Neural cell (in vitro differentiated cells): ENCODE data around the gene PXDN. TPM values are rescaled to one million over a fixed set of nuclear protein-coding genes. Genes with fewer than 3 reads are reported as not detected.

ENCODE experiments used
- H2AFZ ChIP-seq: fragments of 200-600, 300-800 bp; sonication (generic), shearing (Covaris generic); 2 replicates; pipeline ENCODE4 v1.6.0; 2014; ENCODE audit warnings: low read depth, mild to moderate bottlenecking, antibody characterized with exemption, low read length, moderate library complexity
- H3F3A ChIP-seq: fragments of 200-600 bp; shearing (Covaris generic); 2 replicates; pipeline ENCODE4 v1.6.1; 2016; ENCODE audit warnings: mild to moderate bottlenecking, moderate library complexity, mixed read lengths, antibody characterized with exemption, low read length; ENCODE audit not compliant: insufficient read depth, poor library complexity, severe bottlenecking
- H3K27ac ChIP-seq: fragments of 200-600, 300-800 bp; sonication (generic), shearing (Covaris generic); 2 replicates; pipeline ENCODE4 v1.5.1; 2014; ENCODE audit warnings: mild to moderate bottlenecking, low read length, moderate library complexity
- H3K27me3 ChIP-seq: fragments of 300-800, 200-600 bp; sonication (generic), shearing (Covaris generic); 2 replicates; pipeline ENCODE4 v1.6.0; 2014; ENCODE audit warnings: mild to moderate bottlenecking, low read depth, low read length, moderate library complexity; ENCODE audit not compliant: insufficient read depth
- H3K36me3 ChIP-seq: fragments of 300-800, 200-600 bp; sonication (generic), shearing (Covaris generic); 2 replicates; pipeline ENCODE4 v1.5.1; 2014; ENCODE audit warnings: mild to moderate bottlenecking, antibody characterized with exemption, low read length, moderate library complexity; ENCODE audit not compliant: insufficient read depth
- H3K4me2 ChIP-seq: fragments of 300-800, 200-600 bp; sonication (generic), shearing (Covaris generic); 2 replicates; pipeline ENCODE4 v1.6.0; 2014; ENCODE audit warnings: mild to moderate bottlenecking, low read length
- H3K4me3 ChIP-seq: fragments of 300-800, 200-600 bp; sonication (generic), shearing (Covaris generic); 2 replicates; pipeline ENCODE4 v1.5.1; 2014; ENCODE audit warnings: mild to moderate bottlenecking, low read length, moderate library complexity
- H3K79me2 ChIP-seq: fragments of 200-600 bp; shearing (Covaris generic); replicated peaks from 2 replicates; pipeline ENCODE4 v1.6.0; 2014; ENCODE audit warnings: mild to moderate bottlenecking, low read length, moderate library complexity; ENCODE audit not compliant: insufficient read depth
- H3K9ac ChIP-seq: fragments of 300-800, 200-600 bp; sonication (generic), shearing (Covaris generic); 2 replicates; pipeline ENCODE4 v1.6.1; 2016; ENCODE audit warnings: mild to moderate bottlenecking, low read length, mixed read lengths
- H3K9me2 ChIP-seq: fragments of 200-600 bp; shearing (Covaris generic); 2 replicates; pipeline ENCODE4 v1.6.1; 2016; ENCODE audit warnings: mild to moderate bottlenecking, low read length, mixed read lengths; ENCODE audit not compliant: insufficient read depth
- H3K9me3 ChIP-seq: fragments of 200-600, 300-800 bp; sonication (generic), shearing (Covaris generic); 2 replicates; pipeline ENCODE4 v1.6.1; 2016; ENCODE audit warnings: mild to moderate bottlenecking, mixed run types, low read length, moderate library complexity, mixed read lengths
- H4K20me1 ChIP-seq: fragments of 200-600 bp; shearing (Covaris generic); 2 replicates; pipeline ENCODE4 v1.6.1; 2016; ENCODE audit warnings: mild to moderate bottlenecking, mixed run types; ENCODE audit not compliant: insufficient read depth
- EP300 ChIP-seq: fragments of 450-650 bp; conservative IDR thresholded peaks from 2 replicates; pipeline ENCODE4 v1.6.1; 2014; ENCODE audit warnings: antibody characterized with exemption, mild to moderate bottlenecking, moderate library complexity; ENCODE audit not compliant: poor library complexity, severe bottlenecking
- EZH2 ChIP-seq: fragments of 200-600, 300-800 bp; shearing (Covaris generic), sonication (generic); IDR thresholded peaks from 2 replicates; pipeline ENCODE4 v1.6.1; 2014; ENCODE audit warnings: antibody characterized with exemption, low read length, borderline replicate concordance, mild to moderate bottlenecking; ENCODE audit not compliant: insufficient read depth, poor library complexity, severe bottlenecking
- MXI1 ChIP-seq: fragments of 450-650 bp; conservative IDR thresholded peaks from 2 replicates; pipeline ENCODE4 v1.6.1; 2014; ENCODE audit warnings: antibody characterized with exemption, mild to moderate bottlenecking; ENCODE audit not compliant: poor library complexity, severe bottlenecking
- POLR2AphosphoS5 ChIP-seq: IDR thresholded peaks from 2 replicates; pipeline ENCODE4 v1.6.1; 2012
- RAD21 ChIP-seq: fragments of 450-650 bp; conservative IDR thresholded peaks from 2 replicates; pipeline ENCODE4 v1.6.1; 2014; ENCODE audit warnings: antibody characterized with exemption, mild to moderate bottlenecking, moderate library complexity
- SMC3 ChIP-seq: fragments of 450-650 bp; conservative IDR thresholded peaks from 2 replicates; pipeline ENCODE4 v1.6.1; 2014; ENCODE audit warnings: antibody characterized with exemption, mild to moderate bottlenecking, moderate library complexity; ENCODE audit not compliant: poor library complexity
- TAF1 ChIP-seq: IDR thresholded peaks from 2 replicates; pipeline ENCODE4 v1.6.1; 2012; ENCODE audit warnings: low read depth
- polyA plus RNA-seq: library from polyadenylated mRNA; depleted of rRNA; stranded (reverse); fragments of >200 nt; gene quantifications from 2 replicates; pipeline ENCODE4 v1.2.3, GENCODE V29; 2014
- TF ChIP-seq, protein P1 (sequence below): IDR thresholded peaks from 2 replicates; pipeline ENCODE4 v1.6.1; 2012; ENCODE audit warnings: borderline replicate concordance
- TF ChIP-seq, protein P2 (sequence below): fragments of 450-650 bp; IDR thresholded peaks from 2 replicates; pipeline ENCODE4 v1.5.1; 2014; ENCODE audit warnings: antibody characterized with exemption, mild to moderate bottlenecking, moderate library complexity; ENCODE audit not compliant: poor library complexity, severe bottlenecking

Gene PXDN
- polyA plus RNA-seq, 1 donor from 2014 or later = 181 TPM

DNA sequence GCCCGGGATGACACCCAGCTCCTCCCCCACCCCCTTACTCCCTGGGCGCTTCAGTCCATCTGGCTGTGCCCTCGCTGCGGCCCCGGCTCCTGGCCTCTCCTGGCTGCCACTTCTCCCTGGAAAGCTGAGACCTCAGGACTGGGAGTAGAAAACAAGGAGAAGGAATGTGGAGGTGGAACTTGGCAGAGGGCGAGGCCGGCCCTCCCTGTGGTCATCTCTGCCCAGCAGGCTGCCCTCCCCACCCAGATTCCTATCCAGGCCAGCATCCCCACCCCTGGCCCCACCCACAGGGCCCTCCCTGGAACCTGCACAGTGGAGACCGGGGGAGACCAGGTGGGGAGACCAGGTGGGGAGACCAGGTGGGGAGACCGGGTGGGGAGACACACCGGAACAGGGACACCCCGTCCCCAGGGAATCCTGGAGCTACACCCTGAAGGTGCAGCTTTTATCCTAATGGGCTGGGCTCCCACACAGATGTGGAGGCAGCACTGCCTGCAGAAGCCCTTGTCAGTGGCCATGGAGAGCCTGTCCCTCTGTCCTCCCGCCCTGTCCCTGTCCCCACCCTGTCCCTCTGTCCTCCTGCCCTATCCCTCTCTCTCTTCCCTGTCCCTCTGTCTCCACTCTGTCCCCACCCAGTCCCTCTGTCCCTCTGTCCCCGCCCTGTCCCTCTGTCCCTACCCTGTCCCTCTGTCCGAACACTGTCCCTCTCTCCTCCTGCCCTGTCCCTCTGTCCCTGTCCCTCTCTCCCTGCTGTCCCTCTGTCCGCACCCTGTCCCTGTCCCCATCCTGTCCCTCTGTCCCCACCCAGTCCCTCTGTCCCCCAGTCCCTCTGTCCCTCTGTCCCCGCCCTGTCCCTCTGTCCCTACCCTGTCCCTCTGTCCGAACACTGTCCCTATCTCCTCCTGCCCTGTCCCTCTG is 157.1 kb downstream of the PXDN start:
- Histone ChIP-seq H4K20me1 (no peaks in the 10 kb centered on the region), H3K9me3 (no peaks in the 10 kb centered on the region), H3K9ac (no peak overlapping the region), H3K36me3 (no peaks in the 10 kb centered on the region), H3F3A (no peaks in the 10 kb centered on the region), H3K27ac (no peak overlapping the region), H3K27me3 (no peaks in the 10 kb centered on the region), H2AFZ (no peak overlapping the region), H3K9me2 (no peaks in the 10 kb centered on the region), H3K4me2 (no peak overlapping the region), H3K79me2 (no peaks in the 10 kb centered on the region), H3K4me3 (no peak overlapping the region)
- TF ChIP-seq RAD21 = no peak
- TF ChIP-seq POLR2AphosphoS5 = no peak
- no peak for TF ChIP-seq MXI1
- TF ChIP-seq, protein P1, sequence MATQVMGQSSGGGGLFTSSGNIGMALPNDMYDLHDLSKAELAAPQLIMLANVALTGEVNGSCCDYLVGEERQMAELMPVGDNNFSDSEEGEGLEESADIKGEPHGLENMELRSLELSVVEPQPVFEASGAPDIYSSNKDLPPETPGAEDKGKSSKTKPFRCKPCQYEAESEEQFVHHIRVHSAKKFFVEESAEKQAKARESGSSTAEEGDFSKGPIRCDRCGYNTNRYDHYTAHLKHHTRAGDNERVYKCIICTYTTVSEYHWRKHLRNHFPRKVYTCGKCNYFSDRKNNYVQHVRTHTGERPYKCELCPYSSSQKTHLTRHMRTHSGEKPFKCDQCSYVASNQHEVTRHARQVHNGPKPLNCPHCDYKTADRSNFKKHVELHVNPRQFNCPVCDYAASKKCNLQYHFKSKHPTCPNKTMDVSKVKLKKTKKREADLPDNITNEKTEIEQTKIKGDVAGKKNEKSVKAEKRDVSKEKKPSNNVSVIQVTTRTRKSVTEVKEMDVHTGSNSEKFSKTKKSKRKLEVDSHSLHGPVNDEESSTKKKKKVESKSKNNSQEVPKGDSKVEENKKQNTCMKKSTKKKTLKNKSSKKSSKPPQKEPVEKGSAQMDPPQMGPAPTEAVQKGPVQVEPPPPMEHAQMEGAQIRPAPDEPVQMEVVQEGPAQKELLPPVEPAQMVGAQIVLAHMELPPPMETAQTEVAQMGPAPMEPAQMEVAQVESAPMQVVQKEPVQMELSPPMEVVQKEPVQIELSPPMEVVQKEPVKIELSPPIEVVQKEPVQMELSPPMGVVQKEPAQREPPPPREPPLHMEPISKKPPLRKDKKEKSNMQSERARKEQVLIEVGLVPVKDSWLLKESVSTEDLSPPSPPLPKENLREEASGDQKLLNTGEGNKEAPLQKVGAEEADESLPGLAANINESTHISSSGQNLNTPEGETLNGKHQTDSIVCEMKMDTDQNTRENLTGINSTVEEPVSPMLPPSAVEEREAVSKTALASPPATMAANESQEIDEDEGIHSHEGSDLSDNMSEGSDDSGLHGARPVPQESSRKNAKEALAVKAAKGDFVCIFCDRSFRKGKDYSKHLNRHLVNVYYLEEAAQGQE = no peak

DNA sequence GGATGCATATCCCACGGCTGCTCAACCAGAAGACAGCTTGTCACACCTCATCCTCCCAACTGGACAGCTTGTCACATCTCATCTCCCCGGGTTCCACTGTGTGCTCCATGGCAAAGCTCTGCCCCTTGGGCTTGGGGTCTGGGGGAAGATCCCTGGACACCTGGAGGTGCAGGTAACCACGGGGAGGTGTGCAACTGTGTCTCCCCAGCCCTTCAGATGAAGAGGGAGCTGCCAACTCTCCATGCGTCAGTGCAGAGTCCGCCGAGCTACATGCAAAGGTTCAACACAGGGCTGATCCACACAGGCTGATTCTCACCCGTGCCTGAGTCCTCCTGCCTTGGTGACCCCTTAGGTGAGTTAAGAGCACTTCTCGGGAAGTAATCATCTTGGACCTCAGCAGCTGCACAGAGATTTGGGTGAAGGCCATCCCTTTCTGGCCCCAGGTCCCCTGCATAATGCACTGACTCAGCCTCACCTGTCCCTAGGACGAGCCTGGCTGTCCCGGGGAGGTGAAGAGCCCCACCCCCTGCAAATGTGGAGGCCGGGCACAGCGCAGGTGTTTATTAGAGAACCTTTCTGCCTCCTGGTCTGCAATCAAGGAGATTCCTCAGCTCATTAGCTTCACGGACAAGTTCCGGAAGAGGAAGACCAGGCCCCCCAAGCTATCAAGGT is 157.9 kb downstream of the PXDN start:
- H3K9ac ChIP-seq = no peak overlapping the region
- H3K27me3 ChIP-seq = no peaks in the 10 kb centered on the region
- H3K4me3 ChIP-seq = no peak overlapping the region
- H3K9me3 ChIP-seq = no peaks in the 10 kb centered on the region
- H4K20me1 ChIP-seq = no peaks in the 10 kb centered on the region
- H3K9me2 ChIP-seq = no peaks in the 10 kb centered on the region
- no peak overlapping the region for H3K4me2 ChIP-seq
- no peak overlapping the region for H2AFZ ChIP-seq
- no peaks in the 10 kb centered on the region for H3K79me2 ChIP-seq
- no peak for TF ChIP-seq MXI1
- no peak for TF ChIP-seq RAD21
- no peak for TF ChIP-seq EZH2
- no peak for TF ChIP-seq POLR2AphosphoS5
- TF ChIP-seq, protein P2, sequence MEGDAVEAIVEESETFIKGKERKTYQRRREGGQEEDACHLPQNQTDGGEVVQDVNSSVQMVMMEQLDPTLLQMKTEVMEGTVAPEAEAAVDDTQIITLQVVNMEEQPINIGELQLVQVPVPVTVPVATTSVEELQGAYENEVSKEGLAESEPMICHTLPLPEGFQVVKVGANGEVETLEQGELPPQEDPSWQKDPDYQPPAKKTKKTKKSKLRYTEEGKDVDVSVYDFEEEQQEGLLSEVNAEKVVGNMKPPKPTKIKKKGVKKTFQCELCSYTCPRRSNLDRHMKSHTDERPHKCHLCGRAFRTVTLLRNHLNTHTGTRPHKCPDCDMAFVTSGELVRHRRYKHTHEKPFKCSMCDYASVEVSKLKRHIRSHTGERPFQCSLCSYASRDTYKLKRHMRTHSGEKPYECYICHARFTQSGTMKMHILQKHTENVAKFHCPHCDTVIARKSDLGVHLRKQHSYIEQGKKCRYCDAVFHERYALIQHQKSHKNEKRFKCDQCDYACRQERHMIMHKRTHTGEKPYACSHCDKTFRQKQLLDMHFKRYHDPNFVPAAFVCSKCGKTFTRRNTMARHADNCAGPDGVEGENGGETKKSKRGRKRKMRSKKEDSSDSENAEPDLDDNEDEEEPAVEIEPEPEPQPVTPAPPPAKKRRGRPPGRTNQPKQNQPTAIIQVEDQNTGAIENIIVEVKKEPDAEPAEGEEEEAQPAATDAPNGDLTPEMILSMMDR = no peak
- TF ChIP-seq, protein P1 = no peak
- TF ChIP-seq EP300 = no peak
- TF ChIP-seq TAF1 = no peak
- TF ChIP-seq SMC3 = no peak
- H3K27ac ChIP-seq = no peak overlapping the region
- H3K36me3 ChIP-seq = no peaks in the 10 kb centered on the region
- H3F3A ChIP-seq = no peaks in the 10 kb centered on the region
